Dedifferentiated amniotic fluid mesenchymal stem cell (primary cell): Measurements from ENCODE around the gene RAP1GAP2.
"Not testable (repeated sequence)": the region's sequence is repeated elsewhere in the genome, so short reads cannot be mapped to it uniquely, and the experiment has no call there.

Experiments
- DNase-seq: peaks from one replicate; pipeline ENCODE4 v3.0.0-alpha.2; 2016; ENCODE audit errors: extremely low spot score

Gene RAP1GAP2

DNA sequence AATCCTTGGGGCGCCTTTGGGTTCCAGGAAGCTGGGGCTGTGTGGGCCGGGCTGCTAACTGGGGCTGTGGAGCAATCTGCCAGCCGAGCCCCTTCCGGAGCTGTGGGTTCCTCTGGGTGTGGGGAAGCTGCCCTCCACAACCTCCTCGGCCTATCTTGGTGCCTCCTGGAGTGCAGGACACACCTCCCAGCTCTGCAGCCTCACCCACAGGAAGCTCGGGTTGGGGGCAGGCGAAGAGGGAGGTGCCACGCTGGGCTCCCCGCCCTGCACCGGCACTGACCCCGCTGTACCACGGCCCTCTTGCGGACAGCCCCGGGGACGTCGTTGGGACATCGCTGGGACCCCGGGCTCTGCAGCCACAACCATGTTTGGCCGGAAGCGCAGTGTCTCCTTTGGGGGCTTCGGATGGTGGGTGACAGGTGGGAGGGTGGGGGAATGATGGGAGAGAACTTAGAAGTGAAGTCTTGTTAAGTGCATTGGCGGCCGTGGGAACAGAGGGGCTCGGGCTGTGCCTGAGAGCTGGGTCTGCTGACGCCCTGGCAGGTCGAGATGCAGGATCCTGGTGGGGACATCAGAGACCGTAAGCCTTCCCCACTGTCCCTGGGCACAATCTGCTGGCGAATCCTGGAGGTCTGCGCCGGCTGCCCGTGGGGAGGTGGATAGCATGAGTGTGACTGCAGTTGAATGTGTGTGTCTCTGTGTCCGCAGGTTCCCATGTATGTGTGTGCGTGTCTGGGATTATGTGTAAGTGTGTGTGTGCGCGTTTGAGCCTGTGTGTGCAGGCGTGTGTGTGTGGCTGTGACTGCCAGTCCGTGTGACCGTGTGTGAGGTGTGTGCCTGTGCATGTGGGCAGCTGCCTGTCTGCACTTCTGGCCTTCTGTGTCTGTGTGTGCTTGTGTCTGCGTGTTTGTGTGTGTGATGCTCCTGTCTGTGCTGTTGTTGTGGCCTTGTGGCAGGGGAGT lies at the start of gene RAP1GAP2:
RAP1GAP2 (plus strand) TSS at position 275 of the 962 bp plus-strand sequence; CDS start at position 365, 90 bp downstream.
- DNase-seq: no peak

DNA sequence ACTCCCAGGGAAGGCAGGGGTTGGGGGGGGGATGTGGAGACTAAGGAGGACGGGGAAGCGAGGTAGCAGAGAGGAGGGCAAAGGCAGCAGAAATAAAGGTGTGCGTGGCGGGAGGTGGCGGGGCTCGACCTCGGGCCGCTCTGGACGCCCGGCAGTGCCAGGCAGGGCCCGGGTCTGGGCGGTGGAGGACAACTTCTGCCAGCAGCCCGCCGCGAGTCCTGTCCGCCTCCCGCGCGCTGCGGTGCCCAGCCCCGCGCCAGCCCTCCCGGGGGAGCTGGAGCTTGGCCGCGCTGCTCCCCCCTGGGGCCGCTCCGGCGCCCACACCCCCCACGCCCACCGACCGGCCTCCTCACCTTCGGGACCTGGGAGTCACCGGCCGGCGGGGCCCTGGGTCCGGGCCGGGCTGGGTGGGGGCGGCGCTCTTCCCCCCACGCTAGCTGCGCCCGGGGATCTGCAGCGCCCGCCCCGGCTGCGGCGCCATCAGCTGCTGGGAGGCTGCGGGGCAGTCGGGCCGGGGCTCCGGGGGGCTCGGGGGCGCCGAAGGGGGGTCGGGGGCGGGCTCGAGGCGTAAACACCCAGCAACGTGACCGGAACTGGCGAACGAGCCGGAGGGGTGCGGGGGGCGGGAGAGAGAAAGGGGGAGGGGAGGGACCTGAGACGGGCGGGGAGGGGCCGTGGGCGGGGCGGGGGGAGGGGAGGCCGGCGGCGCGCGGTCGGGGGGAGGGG lies 47.0 kb upstream of the RAP1GAP2 start, which contains the start of gene CCDC92B:
CCDC92B (minus strand) TSS at position 595 of the 726 bp plus-strand sequence. CDS start 14,507 bp downstream, outside the sequence.
- no peak for DNase-seq

DNA sequence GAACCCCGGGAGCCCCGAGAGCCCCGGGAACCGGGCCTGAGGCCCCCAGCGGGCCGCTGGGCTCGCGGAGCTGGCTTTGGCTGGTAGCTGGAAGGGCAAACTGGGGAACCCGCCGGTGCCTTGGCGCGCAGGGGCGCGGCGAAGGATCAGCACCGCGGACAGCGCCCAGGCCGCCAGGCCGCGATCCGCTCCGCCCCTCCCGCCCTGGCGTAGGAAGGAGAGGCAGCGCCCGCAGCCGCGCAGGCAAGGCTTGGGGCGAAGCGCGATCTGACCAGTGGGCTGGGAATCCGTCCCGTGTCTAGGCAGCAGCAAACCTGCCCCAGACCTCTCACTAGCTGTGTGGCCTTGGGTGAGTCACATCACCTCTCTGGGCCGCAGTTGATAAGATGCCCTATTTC lies 46.5 kb upstream of the RAP1GAP2 start:
- peak; percentile 18 for DNase-seq

DNA sequence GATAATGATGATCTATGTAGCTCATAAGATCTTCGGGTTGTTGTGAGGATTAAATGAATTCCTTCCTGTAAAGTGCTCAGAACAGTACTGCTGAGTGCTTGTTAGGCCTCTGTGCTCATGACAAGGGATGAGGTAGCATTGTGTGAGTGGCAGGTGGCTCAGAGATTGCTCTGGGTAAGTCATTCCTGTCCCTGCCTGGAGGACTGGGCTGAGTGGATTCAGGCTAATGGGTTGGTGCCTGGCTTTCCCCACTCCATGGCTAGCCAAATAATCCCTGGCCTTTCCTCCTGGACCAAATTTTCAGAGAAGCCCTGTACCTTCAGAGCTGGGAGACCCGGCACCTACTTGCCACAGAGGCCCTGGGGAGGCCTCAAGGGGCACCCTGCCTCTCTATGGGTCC lies 45.5 kb upstream of the RAP1GAP2 start:
- DNase-seq: no peak

DNA sequence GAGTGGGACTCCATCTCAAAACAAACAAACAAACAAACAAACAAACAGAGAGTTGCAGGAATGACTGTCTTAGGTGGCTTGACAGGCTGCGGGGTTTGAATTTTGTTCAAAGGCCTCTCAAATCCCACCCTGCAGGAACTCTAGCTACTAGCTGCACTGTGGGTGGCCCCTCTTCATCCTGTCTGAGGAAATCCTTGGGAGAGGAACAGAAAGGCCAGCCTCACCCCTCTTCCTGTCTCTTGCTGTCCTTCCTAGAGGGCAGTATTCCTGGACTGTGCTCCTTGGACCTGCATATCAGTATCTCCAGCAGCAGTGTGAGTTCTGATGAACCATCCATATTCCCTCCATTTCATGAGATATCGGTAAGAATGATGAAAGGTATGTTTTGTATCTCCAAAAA lies 44.7 kb upstream of the RAP1GAP2 start:
- no peak for DNase-seq

DNA sequence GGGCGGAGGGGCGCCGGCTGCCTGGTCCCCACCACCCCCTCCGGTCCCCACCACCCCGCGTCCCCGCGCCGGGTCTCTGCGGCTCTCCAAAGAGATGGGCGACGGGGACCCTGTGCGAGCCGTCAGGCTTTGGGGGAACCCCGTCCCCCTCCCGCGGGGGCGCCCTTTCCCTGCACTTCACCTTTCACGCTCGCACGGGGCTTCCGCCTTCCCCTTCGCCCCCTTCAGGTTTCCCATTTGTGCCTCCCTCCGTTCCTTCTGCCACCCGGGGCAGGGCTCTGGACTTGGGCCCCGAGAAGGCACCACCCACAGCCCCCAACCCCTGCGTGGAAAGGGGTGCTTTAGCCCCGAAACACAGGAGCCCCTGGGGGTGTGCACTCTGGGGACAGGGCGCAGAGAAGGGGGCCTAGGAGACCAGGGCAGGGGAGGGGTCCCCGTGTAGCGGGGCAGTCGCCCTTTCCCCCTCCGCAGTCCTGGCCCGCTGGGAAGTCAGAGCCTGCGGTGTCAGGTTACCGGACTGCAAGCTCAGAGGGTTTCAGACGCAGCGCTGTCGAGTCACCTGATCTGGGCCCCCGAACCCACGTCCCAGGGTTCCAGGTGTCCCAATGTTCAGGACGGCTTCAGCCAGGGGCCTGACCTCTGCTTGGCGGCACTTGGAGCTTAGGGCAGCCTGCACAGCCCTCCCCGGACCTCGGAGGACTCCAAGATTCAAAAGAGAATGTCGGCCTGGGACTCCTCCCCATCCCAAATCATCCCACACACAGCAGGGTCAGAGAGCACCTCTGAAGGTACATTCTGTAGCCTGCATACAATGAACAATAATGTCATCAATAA lies 40.1 kb upstream of the RAP1GAP2 start:
- no peak for DNase-seq

DNA sequence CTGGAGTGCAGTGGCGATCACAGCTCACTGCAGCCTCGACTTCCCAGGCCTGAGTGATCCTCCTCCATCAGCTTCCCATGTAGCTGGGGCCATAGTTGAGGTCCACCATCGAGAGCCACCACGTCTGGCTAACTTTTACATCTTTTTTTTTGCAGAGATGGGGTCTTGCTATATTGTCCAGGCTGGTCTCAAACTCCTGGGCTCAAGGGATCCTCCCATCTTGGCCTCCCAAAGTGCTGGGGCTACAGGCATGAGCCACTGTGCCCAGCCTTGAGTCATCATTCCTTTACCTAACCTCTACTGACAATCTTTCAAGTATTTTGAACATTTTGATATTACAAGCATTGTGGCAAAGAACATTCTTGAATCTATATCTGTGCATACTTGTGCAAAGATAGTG lies 37.4 kb upstream of the RAP1GAP2 start:
- DNase-seq: no peak

DNA sequence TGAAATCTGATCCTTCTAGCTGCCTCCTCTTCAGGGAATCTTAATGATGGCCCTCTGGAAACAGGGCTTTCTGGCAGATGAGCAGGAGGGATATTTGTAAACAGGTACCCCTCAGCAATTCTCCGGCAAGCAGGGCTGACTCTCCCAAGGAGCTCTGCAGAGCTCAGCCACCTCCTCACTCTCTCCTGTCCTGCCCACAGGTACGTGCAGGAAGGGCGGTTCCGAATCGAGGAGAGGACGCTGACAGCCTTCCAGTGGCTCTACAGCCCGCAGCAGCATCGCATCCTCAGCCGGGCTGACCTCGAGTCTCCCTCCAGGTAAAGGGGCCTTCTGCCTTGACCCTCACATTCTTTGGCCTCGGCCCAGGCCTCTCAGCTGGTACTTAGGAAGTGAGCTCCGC lies 26.1 kb upstream of the RAP1GAP2 start:
- no peak for DNase-seq

DNA sequence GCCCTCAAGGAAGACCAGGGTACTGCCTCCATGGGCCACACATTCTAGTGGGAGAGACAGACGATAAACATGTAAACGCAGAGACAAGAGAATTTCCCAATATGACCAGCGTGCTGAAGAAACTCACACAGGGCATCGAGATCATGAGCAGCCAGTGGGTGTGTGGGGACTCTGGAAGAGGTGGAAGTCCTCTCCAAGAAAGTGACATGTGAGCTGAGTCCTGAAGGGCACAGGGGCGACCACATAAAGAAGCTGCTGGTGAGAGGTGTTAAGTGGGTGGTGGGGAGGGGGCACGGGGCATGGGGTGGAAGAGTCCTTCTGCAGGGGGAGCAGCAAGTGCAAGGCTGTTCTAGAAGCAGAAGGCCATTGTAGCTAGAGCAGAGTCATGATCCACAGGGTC lies 21.0 kb upstream of the RAP1GAP2 start:
- DNase-seq: no peak

DNA sequence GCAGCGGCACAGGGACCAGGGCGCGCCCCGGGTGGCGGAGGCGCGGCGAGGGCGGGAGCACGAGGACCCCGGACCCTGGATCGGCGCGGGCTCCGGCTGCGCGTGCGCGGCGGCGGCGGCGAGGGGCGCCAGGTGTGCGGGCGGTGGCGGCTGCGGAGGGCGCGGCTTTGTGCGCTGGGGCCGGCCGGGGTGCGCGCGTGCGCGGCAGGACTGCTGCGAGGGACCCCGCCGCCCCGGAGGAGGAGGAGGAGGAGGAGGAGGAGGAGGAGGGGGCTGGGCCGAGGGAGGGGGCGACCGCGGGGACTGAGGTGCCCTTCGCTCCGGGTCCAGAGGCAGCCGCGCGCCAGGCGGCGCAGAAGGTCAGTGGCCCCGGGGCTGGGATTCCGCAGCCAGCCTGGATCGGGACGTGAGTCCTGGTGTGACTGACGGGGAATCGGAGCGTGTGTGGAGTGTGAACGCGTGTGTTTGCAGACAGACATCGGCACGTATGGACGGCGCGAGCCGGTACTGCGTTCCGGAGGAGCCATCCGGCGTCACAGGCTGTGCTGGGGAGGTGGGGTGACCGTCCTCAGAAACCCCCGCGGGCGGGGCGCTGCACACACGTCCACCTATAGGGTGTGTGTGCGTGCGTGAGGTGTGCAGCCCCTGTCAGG lies 19.5 kb upstream of the RAP1GAP2 start:
- no peak for DNase-seq

DNA sequence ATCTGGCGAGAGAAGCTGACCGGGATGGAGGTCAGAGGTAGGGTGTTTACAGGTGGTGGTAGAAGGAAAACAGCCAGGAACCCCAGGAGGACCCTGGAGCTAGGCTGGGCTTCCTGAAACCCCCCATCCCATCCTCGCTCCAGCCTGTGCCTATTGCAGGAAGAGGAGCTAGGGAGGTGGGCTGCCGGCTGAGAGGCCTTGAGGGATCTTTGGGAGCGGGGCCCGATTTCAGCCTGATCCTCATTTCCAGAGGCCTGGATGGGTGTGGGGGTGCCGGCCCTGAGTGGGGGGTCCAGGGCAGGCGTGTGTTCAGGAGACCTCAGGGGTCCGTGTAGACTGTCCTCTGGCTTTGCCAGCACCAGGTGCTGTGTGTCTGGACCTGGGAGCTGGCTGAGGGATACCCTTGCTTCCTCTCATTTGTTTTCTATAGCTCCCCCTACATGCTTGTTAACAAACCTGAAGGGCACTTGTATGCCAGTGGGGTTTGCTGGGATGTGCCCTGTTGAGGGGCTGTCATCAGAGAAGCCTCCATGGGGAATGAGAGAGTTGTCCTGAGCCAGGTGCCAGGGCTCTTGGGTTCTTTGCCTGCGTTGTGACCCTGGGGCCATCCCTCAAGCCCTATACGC lies 18.9 kb upstream of the RAP1GAP2 start:
- DNase-seq: no peak

DNA sequence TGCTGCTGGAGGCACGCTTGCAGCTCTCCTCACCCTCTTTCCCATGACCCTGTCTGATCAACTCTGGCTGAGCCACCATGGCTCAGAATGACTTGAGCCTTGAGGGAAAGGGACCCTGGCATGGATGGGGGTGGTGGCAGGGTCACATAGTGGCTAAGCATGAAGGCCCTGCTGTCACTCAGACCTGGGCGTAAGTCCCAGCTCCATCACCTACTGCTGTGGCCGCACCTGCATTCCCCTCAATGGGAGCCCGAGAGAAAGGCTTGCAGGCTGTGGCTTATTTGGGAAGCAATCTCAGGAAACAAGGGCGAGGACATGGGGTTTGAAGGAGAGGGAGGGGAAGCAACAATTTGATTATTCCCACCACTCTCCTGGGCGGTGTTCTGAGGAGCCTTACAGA lies 17.7 kb upstream of the RAP1GAP2 start:
- no peak for DNase-seq

DNA sequence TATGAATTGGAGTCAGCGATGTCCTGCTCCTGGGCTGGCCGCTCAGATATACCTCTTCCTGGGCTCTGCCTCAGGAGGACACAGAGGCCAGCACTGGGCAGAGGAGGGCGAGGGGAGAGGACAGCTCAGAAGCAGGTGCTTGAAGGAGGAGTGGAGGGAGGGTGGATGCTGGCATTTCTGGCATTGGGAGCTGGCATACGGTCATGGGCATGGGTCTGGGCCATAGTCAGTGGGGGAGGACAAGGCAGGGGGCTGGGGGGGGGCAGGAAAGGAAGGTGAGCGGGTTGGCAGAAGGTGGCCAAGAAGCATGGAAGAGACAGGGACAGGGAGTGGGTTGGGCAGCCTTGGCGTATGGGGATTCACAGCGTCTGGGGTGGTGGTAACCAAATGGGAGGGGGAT lies 16.7 kb upstream of the RAP1GAP2 start:
- no peak for DNase-seq

DNA sequence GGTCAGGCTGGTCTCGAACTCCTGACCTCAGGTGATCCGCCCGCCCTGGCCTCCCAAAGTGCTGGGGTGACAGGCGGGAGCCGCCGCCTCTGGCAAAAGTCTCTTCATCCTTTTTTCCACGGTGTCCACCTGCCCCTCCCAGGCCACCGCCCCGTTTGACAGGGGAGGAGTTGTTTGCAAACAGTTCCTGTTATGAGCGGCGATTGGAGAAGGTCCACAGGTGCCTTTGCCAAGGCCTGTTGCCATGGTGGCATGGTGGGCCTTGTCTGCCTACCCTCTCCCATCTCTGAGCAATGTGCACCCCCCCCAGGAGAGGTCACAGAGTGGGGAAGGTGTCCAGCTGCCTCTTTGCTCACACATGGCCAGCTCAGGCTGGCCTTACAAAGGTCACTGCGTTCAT lies 16.0 kb upstream of the RAP1GAP2 start:
- DNase-seq: no peak

DNA sequence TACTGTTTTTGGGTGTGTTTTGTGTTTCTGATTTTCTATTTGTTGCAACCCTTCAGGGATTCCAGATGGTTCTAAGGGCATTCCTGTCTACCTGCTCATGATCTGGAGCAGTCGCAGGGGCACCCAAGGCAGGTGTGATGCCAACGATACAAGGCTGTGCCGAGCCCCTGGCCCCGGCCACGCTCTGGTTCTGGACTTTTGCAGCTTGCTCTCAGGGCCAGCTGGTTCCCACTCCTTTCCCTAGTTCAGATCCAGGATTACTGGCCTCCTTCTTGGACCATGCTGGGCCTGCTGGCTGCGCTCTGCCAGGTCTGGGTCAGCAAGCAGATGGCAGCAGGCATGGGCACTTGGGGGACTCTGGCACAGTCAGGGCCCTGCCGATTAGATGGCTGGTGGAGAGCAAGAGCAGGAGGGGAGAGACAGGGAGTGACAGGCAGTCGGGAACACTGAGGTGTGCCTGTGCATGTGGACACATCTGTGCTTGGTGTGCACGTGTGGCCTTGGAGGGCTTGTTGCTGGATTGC lies 15.2 kb upstream of the RAP1GAP2 start:
- DNase-seq: no peak

DNA sequence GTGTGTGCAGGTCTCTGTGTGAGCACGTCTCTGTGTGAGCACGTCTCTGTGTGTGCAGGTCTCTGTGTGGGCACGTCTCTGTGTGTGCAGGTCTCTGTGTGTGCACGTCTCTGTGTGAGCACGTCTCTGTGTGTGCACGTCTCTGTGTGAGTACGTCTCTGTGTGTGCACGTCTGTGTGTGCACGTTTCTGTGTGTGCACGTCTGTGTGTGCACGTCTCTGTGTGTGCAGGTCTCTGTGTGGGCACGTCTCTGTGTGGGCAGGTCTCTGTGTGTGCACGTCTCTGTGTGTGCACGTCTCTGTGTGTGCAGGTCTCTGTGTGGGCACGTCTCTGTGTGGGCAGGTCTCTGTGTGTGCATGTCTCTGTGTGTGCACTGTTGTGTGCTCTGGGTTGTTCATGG lies 14.6 kb upstream of the RAP1GAP2 start:
- DNase-seq: not testable (repeated sequence)

DNA sequence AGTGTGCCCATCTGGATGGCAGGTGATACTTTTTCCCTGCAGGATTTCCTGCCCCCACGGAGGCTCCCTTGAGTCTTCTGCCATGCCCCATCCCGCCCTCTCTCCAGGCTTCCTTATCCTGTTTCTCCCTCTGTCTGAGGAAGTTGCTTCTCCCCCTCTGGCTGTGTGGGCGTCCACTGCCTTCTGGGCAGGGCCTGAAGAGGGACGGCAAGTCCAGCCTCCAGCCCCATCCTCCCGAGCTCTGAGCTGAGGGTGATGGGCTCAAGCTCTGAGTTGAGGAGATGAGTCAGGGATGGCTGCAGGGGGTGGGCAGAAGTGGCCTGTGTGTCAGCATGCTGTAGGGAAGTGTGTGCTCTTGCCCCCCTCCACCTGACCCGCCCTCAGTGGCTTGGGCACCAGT lies 14.2 kb upstream of the RAP1GAP2 start:
- no peak for DNase-seq

DNA sequence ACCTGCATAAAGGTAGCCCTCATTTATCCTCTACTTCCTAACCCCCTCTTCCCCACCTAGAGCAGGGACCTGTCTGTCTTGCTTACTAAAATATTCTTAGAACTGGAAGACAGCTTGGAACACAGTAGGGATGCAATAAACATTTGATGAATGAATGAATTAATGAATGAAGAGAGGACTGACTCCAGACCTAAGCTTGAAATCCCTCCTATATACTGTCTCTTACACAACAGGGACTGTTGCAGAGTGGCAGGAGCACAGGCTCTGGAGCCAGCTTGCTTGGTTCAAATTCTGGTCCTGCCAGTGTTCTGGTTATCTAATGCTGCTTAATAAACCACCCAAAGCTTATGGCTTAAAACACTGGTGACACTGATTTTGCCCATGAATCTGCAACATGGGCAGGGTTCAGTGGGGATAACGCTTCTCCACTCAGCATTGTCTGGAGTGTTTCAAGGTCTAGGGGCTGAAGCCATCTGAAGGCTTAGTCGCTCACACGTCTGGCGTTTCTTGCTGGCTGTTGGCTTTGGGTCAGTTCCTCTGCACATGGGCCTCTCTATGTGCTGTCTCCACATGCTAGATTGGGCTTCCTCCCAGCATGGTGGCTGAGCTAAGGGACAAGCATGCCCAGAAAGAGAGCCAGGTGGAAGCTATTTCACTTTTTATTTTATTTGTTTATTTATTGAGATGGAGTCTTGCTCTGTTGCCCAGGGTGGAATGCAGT lies 12.8 kb upstream of the RAP1GAP2 start:
- DNase-seq: no peak

DNA sequence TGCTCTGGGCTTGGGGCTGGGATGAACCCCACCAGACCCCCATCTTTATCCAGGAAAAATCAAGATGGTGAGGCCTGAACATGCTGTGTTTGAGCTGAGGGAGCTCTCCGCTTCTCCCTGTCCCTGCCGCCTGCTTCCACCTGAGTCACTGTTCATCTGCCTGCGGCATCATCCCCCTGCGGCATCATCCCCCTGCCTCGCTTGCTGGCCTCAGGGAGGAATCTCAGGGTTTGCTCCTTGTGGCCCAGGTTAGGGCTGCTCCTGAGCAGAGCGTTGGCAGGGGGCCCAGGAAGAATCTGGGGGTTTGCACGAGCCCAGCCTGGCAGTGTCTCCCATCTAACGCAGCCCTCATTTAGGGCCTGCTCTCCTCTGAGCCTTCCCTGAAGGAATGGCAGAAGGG lies 11.4 kb upstream of the RAP1GAP2 start:
- DNase-seq: no peak

DNA sequence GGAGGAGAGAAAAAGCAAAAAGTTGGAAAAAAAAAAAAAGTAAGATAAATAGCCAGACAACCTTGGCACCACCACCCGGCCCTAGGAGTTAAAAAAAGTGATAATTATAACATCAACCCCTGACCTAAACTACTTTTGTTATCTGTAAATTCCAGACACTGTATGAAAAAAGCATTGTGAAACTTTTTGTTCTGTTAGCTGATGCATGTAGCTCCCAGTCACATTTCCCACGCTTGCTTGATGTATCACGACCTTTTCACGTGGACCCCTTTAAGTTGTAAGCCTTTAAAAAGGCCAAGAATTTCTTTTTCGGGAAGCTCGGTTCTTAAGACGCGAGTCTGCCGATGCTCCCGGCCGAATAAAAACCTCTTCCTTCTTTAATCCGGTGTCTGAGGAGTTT lies 10.9 kb upstream of the RAP1GAP2 start:
- DNase-seq: not testable (repeated sequence)
